HFF-Myc (cell line): ENCODE data around the gene SBF2.
"Not testable (repeated sequence)": the region's sequence is repeated elsewhere in the genome, so short reads cannot be mapped to it uniquely, and the experiment has no call there.

Source experiments
- DNase-seq: peaks from one replicate; pipeline ENCODE4 v3.0.0-alpha.2; 2011; ENCODE audit warnings: low read depth; ENCODE audit errors: extremely low read depth
- H3K4me3 ChIP-seq: replicated peaks from 2 replicates; pipeline ENCODE4 v1.5.1; 2011; ENCODE audit warnings: low read depth, mild to moderate bottlenecking, control low read depth, low read length
- TF ChIP-seq, protein P1 (sequence below): IDR thresholded peaks from 2 replicates; pipeline ENCODE4 v1.5.1; 2012; ENCODE audit warnings: mild to moderate bottlenecking, low read depth, low read length, control low read depth; ENCODE audit errors: missing control alignments

The SBF2 gene

DNA sequence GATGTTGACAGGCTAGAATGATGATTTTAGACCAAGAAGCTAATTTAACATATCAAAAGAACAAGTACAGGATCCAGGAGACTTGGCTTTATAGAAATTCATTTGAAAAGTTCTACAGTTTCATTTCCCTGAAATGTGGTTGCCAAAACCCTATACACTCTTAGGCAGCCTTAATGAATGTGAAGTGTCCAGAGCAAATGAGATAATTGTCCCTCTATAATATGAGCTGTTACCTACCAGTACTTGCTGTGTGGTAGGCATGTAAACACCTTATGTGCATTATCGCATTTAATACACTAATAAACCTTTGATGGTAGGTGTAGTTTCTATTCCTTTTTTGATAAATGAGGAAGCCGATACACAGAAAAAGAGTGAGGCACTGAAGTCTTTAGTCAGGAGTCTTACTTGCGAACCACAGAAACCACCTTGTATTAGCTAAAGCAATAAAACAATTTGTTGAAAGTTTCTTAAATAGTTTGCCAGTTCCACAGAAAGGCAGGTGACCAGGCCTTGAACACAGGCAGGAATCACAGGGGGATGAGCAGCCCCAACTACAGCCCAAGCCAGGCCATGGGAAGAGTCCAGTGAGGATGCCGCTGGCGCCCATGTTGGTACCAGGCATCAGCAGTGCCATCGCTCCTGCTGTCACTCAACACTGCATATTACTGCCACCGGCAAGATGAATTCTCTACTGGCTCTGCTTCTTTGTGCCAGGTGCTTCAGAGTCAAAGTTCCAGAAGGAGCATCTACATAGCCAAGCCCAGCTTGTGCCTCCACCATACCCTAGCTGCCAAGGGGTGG is 548.4 kb downstream of the SBF2 start:
- DNase-seq, result no peak
- TF ChIP-seq, protein P1, sequence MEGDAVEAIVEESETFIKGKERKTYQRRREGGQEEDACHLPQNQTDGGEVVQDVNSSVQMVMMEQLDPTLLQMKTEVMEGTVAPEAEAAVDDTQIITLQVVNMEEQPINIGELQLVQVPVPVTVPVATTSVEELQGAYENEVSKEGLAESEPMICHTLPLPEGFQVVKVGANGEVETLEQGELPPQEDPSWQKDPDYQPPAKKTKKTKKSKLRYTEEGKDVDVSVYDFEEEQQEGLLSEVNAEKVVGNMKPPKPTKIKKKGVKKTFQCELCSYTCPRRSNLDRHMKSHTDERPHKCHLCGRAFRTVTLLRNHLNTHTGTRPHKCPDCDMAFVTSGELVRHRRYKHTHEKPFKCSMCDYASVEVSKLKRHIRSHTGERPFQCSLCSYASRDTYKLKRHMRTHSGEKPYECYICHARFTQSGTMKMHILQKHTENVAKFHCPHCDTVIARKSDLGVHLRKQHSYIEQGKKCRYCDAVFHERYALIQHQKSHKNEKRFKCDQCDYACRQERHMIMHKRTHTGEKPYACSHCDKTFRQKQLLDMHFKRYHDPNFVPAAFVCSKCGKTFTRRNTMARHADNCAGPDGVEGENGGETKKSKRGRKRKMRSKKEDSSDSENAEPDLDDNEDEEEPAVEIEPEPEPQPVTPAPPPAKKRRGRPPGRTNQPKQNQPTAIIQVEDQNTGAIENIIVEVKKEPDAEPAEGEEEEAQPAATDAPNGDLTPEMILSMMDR, result no peak
- no peak overlapping the region for H3K4me3 ChIP-seq

DNA sequence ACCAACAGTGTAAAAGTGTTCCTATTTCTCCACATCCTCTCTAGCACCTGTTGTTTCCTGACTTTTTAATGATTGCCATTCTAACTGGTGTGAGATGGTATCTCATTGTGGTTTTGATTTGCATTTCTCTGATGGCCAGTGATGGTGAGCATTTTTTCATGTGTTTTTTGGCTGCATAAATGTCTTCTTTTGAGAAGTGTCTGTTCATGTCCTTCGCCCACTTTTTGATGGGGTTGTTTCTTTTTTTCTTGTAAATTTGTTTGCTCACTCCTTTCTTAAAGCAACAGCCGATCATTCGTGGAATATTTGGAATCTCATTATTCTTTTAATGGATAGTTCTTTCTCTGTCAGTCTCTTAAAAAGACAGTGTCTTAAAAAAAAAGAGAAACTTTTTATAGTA is 550.5 kb downstream of the SBF2 start:
- DNase-seq, result not testable (repeated sequence)

DNA sequence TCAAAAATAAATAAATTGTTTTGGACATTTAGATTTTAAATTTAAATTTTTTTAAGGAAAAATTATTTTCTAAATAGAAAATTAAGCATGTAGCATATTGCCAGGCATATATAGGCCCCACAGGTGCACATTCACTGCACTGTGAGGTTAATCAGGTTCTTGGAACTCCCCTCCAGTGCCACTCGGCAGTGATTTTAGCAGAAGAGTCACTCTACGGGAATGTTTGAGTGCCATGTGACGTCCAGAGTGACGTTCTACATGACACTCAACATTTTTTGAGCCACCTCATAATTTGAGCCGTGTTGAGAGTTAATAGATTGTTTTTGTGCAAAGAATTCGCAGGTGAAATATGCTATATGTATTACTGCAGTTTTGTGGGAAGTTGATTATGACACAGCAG is 552.8 kb downstream of the SBF2 start:
- TF ChIP-seq, protein P1, result no peak
- no peak overlapping the region for H3K4me3 ChIP-seq
- no peak for DNase-seq

More for the DNA sequence above, 550.5 kb downstream of the SBF2 start:
- H3K4me3 ChIP-seq, result not testable (repeated sequence)

DNA sequence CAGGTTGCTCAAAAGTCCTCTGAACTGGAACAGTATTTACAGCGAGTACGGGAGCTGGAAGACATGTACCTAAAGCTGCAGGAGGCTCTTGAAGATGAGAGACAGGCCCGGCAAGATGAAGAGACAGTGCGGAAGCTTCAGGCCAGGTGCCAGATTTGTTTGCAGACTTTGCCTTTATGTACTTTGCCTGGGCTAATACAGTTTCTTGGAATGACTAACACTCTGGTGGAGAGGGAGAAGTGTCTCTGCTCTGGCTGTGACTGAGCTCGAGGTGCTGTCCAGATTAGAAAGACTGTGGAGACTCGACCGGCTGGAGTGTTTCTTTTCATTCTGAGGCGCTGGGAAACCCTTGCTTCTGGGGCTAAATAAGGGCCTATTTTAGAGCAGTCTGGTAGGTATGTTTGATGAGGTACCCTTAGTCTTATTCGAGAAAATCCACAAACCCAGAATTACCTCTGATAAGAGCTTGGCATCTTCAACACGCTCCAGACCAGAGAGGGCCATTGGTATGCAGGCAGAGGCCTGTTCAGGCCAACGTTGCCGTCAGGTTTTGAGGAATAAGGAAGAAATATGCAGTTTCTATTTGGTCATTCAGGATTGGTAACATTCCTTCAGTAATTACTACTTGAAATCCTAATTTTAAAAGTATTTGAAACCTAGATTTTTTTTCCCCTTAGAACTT is 553.7 kb downstream of the SBF2 start:
- no peak overlapping the region for H3K4me3 ChIP-seq
- TF ChIP-seq, protein P1, result no peak
- DNase-seq, result no peak

DNA sequence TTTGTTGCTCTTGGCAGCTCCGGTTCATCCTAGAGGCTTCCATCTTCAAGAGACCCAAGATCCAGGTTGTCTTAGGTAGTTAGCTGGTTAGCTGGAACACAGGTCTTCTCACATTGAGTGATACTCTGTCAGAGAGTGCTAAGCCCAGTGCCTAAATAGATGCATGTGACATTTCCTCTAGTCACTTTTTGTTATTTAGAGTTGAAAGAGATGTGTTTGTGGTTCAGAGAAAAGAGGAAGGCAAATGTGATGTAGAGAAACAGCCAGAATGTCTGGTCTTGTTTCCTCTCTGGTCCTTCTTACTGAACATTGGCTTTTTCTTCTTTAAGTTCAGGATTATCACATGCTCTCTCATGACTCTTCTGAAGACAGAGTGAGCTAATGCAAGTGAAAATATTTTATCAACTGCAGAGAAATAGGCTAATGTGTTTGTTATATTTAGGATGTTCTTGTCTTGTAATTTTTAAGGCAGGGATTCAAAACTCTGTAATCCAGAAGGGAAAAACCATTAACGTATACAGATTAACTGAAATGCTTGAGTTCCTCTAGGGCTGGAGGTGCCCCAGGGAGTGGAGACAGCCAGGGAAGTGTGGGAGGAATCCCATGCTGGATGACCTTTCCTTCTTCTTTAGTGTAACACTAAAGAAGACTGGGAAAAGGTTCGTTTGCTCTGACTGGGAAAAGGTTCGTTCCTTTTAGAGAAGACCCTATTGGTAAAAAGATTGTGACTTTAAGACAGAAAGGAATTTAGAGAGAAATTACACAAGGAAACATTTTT is 554.7 kb downstream of the SBF2 start:
- H3K4me3 ChIP-seq, result no peak overlapping the region
- no peak for DNase-seq
- TF ChIP-seq, protein P1, result no peak

DNA sequence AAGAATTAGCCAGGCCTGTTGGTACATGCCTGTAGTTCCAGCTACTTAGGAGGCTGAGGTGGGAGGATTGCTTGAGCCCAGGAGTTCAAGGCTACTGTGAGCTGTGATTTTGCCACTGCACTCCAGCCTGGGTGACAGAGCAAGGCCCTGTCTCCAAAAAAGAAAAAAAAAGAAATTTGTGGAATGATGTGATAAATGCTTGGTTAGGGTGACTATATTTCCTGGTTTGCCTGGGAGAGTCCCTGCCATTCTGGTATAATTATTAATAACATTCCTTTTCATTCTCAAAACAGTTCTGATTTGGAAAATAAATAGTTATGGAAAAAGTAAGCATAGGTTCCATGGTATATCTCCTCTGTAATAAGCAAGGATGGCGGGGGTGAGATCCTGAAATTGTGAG is 555.3 kb downstream of the SBF2 start:
- H3K4me3 ChIP-seq, result no peak overlapping the region
- TF ChIP-seq, protein P1, result no peak
- no peak for DNase-seq

DNA sequence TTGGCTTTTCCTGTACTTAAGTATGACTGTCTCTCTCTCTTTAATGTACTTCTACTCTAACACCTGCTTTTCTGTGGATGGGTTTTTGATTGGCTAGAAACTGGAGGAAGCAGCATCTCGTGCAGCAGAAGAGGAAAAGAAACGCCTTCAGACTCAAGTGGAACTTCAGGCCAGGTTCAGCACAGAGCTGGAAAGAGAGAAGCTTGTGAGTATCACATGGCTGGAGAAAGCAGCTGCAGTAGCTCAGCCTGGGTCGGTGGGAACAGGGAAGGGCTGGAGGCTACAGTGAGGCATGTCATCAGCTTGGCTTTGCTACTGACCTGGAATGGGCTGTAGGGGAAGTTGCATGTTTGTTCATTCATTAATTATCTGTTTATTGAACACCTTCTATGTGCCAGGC is 555.9 kb downstream of the SBF2 start:
- TF ChIP-seq, protein P1, result no peak
- H3K4me3 ChIP-seq, result no peak overlapping the region
- no peak for DNase-seq
